Measurements from ENCODE around the gene SLC25A27.

Gene SLC25A27

GRCh38 chr6:46652603-46653438, at the start of gene SLC25A27, which contains the start of gene CYP39A1:
Gene SLC25A27, plus strand, starts transcription at chr6:46652975. Its CDS starts 218 bp downstream, at chr6:46653193.
Gene CYP39A1, minus strand, starts transcription at chr6:46652818. Its CDS starts 236 bp downstream, at chr6:46652582.
- H3K27me3 Mint-ChIP-seq: peaks cover 17% of the 10 kb centered on the region
- H3K36me3 Mint-ChIP-seq: peaks cover 3% of the 10 kb centered on the region
- H3K4me3 Mint-ChIP-seq: peak within 1 kb of the TSS; percentile 89
- ATAC-seq (ENCODE audit: low read depth) (peak; percentile 100), DNase-seq (ENCODE audit: low spot score in 2 of 2) (peak; percentile 71)
- H3K27ac Mint-ChIP-seq: peak within 1 kb of the TSS; percentile 21
- H3K9me3 Mint-ChIP-seq: no peaks in the 10 kb centered on the region
- peaks cover 10% of the 10 kb centered on the region for H3K4me1 Mint-ChIP-seq

- no peak overlapping the region for H3K27ac Mint-ChIP-seq
- DNase-seq (ENCODE audit: low spot score in 2 of 2): no peak
- no peaks in the 10 kb centered on the region for H3K36me3 Mint-ChIP-seq
- H3K4me1 Mint-ChIP-seq: peaks cover 3% of the 10 kb centered on the region
- no peak overlapping the region for H3K4me3 Mint-ChIP-seq
- H3K27me3 Mint-ChIP-seq: peaks cover 2% of the 10 kb centered on the region
- no peaks in the 10 kb centered on the region for H3K9me3 Mint-ChIP-seq
- ATAC-seq (ENCODE audit: low read depth): peak; percentile 59
These were observed 47.5 kb upstream of the SLC25A27 start for GRCh38 chr6:46605091-46605797.

GRCh38 chr6:46606338-46606737, 46.4 kb upstream of the SLC25A27 start:
- Mint-ChIP-seq H3K4me3 (no peak overlapping the region), H3K27me3 (no peaks in the 10 kb centered on the region), H3K27ac (no peak overlapping the region), H3K4me1 (peaks cover 3% of the 10 kb centered on the region), H3K36me3 (no peaks in the 10 kb centered on the region), H3K9me3 (no peaks in the 10 kb centered on the region)
- DNase-seq (ENCODE audit: low spot score in 2 of 2) (no peak), ATAC-seq (ENCODE audit: low read depth) (no peak)

- no peak for DNase-seq (ENCODE audit: low spot score in 2 of 2)
- ATAC-seq (ENCODE audit: low read depth): no peak
- Mint-ChIP-seq H3K4me3 (no peak overlapping the region), H3K36me3 (no peaks in the 10 kb centered on the region), H3K27me3 (peaks cover 2% of the 10 kb centered on the region), H3K4me1 (no peaks in the 10 kb centered on the region), H3K27ac (no peak overlapping the region), H3K9me3 (no peaks in the 10 kb centered on the region)
These were observed 41.8 kb upstream of the SLC25A27 start for GRCh38 chr6:46610862-46611553.

DNA sequence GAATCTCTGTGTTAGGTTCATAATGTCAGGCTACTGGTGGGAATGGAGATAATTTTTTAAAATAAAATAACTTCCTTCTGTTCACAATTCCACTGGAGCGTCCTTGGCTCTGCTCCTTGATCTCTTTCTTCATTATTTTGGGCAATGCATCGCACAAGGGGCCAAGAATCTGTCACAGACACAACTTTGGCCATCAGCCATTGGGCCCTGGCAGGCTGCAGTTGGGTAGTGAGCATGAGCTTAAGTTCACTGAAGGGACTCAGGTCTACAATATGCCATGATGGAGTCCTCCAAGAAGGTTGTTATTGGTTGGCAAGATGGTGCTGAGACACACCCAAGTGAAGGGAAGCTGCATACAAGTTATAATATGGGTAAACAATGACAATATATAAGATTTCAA, 40.1 kb upstream of the SLC25A27 start:
- no peak overlapping the region for H3K27ac Mint-ChIP-seq
- H3K27me3 Mint-ChIP-seq: peaks cover 7% of the 10 kb centered on the region
- no peak for DNase-seq (ENCODE audit: low spot score in 2 of 2)
- H3K36me3 Mint-ChIP-seq: no peaks in the 10 kb centered on the region
- no peak overlapping the region for H3K4me3 Mint-ChIP-seq
- no peaks in the 10 kb centered on the region for H3K4me1 Mint-ChIP-seq
- ATAC-seq (ENCODE audit: low read depth): no peak
- peaks cover 1% of the 10 kb centered on the region for H3K9me3 Mint-ChIP-seq

GRCh38 chr6:46618726-46619125, 34.0 kb upstream of the SLC25A27 start:
- Mint-ChIP-seq H3K36me3 (no peaks in the 10 kb centered on the region), H3K4me3 (no peak overlapping the region), H3K27ac (no peak overlapping the region), H3K4me1 (no peaks in the 10 kb centered on the region), H3K27me3 (peaks cover 9% of the 10 kb centered on the region), H3K9me3 (peaks cover 5% of the 10 kb centered on the region)
- DNase-seq (ENCODE audit: low spot score in 2 of 2): no peak
- no peak for ATAC-seq (ENCODE audit: low read depth)

GRCh38 chr6:46626228-46626909, 26.4 kb upstream of the SLC25A27 start:
- peak; percentile 47 for ATAC-seq (ENCODE audit: low read depth)
- H3K9me3 Mint-ChIP-seq: no peaks in the 10 kb centered on the region
- no peaks in the 10 kb centered on the region for H3K36me3 Mint-ChIP-seq
- peak in 1 of 2 donors; percentile 12 for DNase-seq (ENCODE audit: low spot score in 2 of 2)
- H3K4me3 Mint-ChIP-seq: no peak overlapping the region
- peaks cover 5% of the 10 kb centered on the region for H3K27me3 Mint-ChIP-seq
- H3K4me1 Mint-ChIP-seq: peaks cover 3% of the 10 kb centered on the region
- H3K27ac Mint-ChIP-seq: no peak overlapping the region

DNA sequence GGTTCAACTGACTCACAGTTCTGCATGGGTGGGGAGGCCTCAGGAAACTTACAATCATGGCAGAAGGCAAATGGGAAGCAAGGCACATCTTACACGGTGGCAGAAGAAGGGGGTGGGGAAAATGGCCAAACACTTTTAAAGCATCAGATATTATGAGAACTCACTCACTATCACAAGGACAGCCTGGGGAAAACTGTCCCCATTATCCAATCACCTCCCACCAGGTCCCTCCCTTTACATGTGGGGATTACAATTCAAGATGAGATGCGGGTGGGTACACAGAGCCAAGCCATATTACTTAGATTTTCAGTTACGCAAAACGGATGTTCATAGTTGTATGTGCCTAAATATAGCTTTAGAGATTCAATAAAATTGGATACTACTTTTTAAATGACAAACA, 25.8 kb upstream of the SLC25A27 start:
- H3K36me3 Mint-ChIP-seq: no peaks in the 10 kb centered on the region
- no peak overlapping the region for H3K4me3 Mint-ChIP-seq
- DNase-seq (ENCODE audit: low spot score in 2 of 2) (no peak), ATAC-seq (ENCODE audit: low read depth) (peak; percentile 29)
- no peaks in the 10 kb centered on the region for H3K9me3 Mint-ChIP-seq
- H3K27me3 Mint-ChIP-seq: peaks cover 4% of the 10 kb centered on the region
- no peak overlapping the region for H3K27ac Mint-ChIP-seq
- H3K4me1 Mint-ChIP-seq: peaks cover 3% of the 10 kb centered on the region

GRCh38 chr6:46628498-46628897, 24.3 kb upstream of the SLC25A27 start:
- ATAC-seq (ENCODE audit: low read depth) (no peak), DNase-seq (ENCODE audit: low spot score in 2 of 2) (no peak)
- H3K4me3 Mint-ChIP-seq: no peak overlapping the region
- no peak overlapping the region for H3K27ac Mint-ChIP-seq
- no peaks in the 10 kb centered on the region for H3K36me3 Mint-ChIP-seq
- H3K4me1 Mint-ChIP-seq: peaks cover 3% of the 10 kb centered on the region
- H3K27me3 Mint-ChIP-seq: peaks cover 7% of the 10 kb centered on the region
- H3K9me3 Mint-ChIP-seq: no peaks in the 10 kb centered on the region

- H3K36me3 Mint-ChIP-seq: no peaks in the 10 kb centered on the region
- H3K4me1 Mint-ChIP-seq: peaks cover 3% of the 10 kb centered on the region
- peaks cover 7% of the 10 kb centered on the region for H3K27me3 Mint-ChIP-seq
- ATAC-seq (ENCODE audit: low read depth) (no peak), DNase-seq (ENCODE audit: low spot score in 2 of 2) (no peak)
- no peak overlapping the region for H3K27ac Mint-ChIP-seq
- no peak overlapping the region for H3K4me3 Mint-ChIP-seq
- no peaks in the 10 kb centered on the region for H3K9me3 Mint-ChIP-seq
These were observed 23.8 kb upstream of the SLC25A27 start for GRCh38 chr6:46628976-46629375.

DNA sequence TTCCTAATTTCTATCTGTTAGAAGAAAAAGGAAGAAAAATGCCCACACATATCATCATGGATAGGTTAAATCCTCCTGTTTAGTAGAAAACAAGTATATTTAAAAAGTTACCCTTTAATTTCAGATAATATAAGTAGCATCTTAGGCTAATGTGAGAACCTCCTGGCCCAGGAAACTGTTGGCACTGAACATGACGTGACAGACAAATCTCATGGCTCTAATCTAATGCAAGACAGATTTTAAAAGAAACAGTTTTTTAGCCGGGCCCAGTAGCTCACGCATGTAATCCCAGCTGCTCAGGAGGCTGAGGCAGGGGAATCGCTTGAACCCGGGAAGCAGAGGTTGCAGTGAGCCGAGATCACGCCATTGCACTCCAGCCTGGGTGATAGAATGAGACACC, 23.1 kb upstream of the SLC25A27 start:
- Mint-ChIP-seq H3K4me1 (peaks cover 3% of the 10 kb centered on the region), H3K4me3 (no peak overlapping the region), H3K27me3 (peaks cover 9% of the 10 kb centered on the region), H3K36me3 (no peaks in the 10 kb centered on the region), H3K27ac (no peak overlapping the region), H3K9me3 (no peaks in the 10 kb centered on the region)
- DNase-seq (ENCODE audit: low spot score in 2 of 2) (no peak), ATAC-seq (ENCODE audit: low read depth) (no peak)

DNA sequence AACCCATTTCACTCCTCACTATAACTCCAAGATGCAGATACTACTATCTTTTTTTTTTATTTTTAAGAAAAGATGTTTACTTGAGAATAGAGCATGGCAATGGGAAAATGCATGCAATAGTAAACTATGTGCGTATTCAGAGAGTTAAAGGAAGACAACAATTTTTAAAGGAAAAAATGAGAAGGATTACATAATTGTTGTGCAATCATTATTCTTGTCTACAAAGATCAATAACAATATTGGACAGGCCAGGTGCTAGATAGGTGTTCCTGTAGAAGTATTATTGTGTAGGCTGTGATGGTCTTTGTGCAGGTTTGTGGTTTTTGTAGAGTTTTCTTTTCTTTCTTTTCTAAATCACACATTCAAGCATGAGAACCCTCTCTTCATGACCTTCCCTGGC, 20.7 kb upstream of the SLC25A27 start:
- H3K9me3 Mint-ChIP-seq: no peaks in the 10 kb centered on the region
- ATAC-seq (ENCODE audit: low read depth) (no peak), DNase-seq (ENCODE audit: low spot score in 2 of 2) (no peak)
- peaks cover 13% of the 10 kb centered on the region for H3K27me3 Mint-ChIP-seq
- no peak overlapping the region for H3K27ac Mint-ChIP-seq
- H3K36me3 Mint-ChIP-seq: no peaks in the 10 kb centered on the region
- H3K4me1 Mint-ChIP-seq: peaks cover under 1% of the 10 kb centered on the region
- no peak overlapping the region for H3K4me3 Mint-ChIP-seq

DNA sequence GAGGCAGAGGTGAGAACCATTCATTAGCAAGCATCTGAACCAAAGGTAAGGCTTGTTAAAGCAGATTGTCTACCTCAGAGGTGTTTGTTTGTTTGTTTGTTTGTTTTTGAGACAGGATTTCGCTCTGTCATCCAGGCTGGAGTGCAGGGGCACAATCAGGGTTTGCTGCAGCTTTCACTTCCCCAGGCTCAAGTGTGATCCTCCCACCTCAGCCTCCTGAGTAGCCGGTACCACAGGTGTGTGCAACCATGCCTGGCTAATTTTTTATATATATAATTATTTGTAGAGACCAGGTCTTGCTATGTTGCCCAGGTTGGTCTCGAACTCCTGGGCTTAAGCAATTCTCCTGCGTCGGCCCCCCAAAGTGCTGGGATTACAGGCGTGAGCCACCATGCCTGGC, 17.3 kb upstream of the SLC25A27 start:
- Mint-ChIP-seq H3K36me3 (no peaks in the 10 kb centered on the region), H3K27me3 (peaks cover 17% of the 10 kb centered on the region), H3K4me1 (peaks cover 10% of the 10 kb centered on the region), H3K9me3 (no peaks in the 10 kb centered on the region), H3K4me3 (no peak overlapping the region), H3K27ac (no peak overlapping the region)
- DNase-seq (ENCODE audit: low spot score in 2 of 2): no peak
- ATAC-seq (ENCODE audit: low read depth): peak; percentile 67

Measured in memory B cell (primary cell).